Common myeloid progenitor, CD34-positive (primary cell): Measurements from ENCODE around the gene DENND1A.

Source experiments
- CTCF ChIA-PET: fragments of 350-600 bp; sonication (Branson Sonifier 250); formaldehyde crosslinking; loops from one replicate; lab custom pipeline; 2021; ENCODE audit warnings: antibody characterized with exemption; lab: Charles Lee
- POLR2A ChIA-PET: fragments of 350-600 bp; sonication (Branson Sonifier 250); formaldehyde crosslinking; loops from one replicate; lab custom pipeline; 2021; ENCODE audit warnings: antibody characterized with exemption; lab: Charles Lee
- DNase-seq, 3 donors: peaks; one replicate each; pipeline versions ENCODE4 v3.0.0 to v3.0.0-alpha.2; 2013
- H3K27ac ChIP-seq, 2 experiments: 1 replicate in 1 of 2; 2 replicates in 1 of 2; pipeline ENCODE4 v1.7.0; 2013; ENCODE audit warnings: inconsistent platforms in 2 of 2, low read length in 2 of 2, mild to moderate bottlenecking in 2 of 2, low read depth in 1 of 2, moderate library complexity in 1 of 2; ENCODE audit not compliant: severe bottlenecking in 2 of 2, insufficient read depth in 1 of 2, poor library complexity in 1 of 2
- H3K27me3 ChIP-seq, 5 experiments: replicated peaks in 2 of 5; 1 replicate in 3 of 5; 2 replicates in 2 of 5; pipeline versions ENCODE4 v1.6.1 to v1.7.0; 2013; ENCODE audit warnings: low read length in 4 of 5, mild to moderate bottlenecking in 2 of 5, moderate library complexity in 2 of 5, inconsistent platforms in 1 of 5; ENCODE audit not compliant: insufficient read depth in 5 of 5, control insufficient read depth in 4 of 5
- H3K36me3 ChIP-seq, 4 experiments: 1 replicate in 2 of 4; 2 replicates in 2 of 4; pipeline versions ENCODE4 v1.6.1 to v1.7.0; 2013; ENCODE audit warnings: low read length in 3 of 4, control low read depth in 1 of 4, mild to moderate bottlenecking in 1 of 4; ENCODE audit not compliant: control insufficient read depth in 4 of 4, insufficient read depth in 4 of 4
- H3K4me1 ChIP-seq, 4 experiments: 1 replicate in 3 of 4; 2 replicates in 1 of 4; pipeline versions ENCODE4 v1.6.1 to v1.7.1; 2013; ENCODE audit warnings: low read length in 3 of 4, mild to moderate bottlenecking in 3 of 4, control low read depth in 1 of 4, inconsistent platforms in 1 of 4, moderate library complexity in 1 of 4; ENCODE audit not compliant: control insufficient read depth in 4 of 4, insufficient read depth in 4 of 4; ENCODE audit errors: control extremely low read depth in 1 of 4
- H3K4me3 ChIP-seq, 7 experiments: 1 replicate in 4 of 7; 2 replicates in 3 of 7; pipeline versions ENCODE4 v1.5.1 to v1.7.0; 2013; ENCODE audit warnings: mild to moderate bottlenecking in 7 of 7, low read length in 6 of 7, moderate library complexity in 6 of 7, inconsistent platforms in 2 of 7, low read depth in 2 of 7, control low read depth in 1 of 7; ENCODE audit not compliant: insufficient read depth in 4 of 7, control insufficient read depth in 1 of 7; ENCODE audit errors: extremely low read depth in 1 of 7
- H3K9me3 ChIP-seq, 5 experiments: 1 replicate in 4 of 5; 2 replicates in 1 of 5; pipeline versions ENCODE4 v1.6.1 to v1.7.1; 2013; ENCODE audit warnings: low read length in 4 of 5, mild to moderate bottlenecking in 2 of 5, inconsistent platforms in 1 of 5, low read depth in 1 of 5, moderate library complexity in 1 of 5; ENCODE audit not compliant: control insufficient read depth in 4 of 5, insufficient read depth in 2 of 5; ENCODE audit errors: control extremely low read depth in 1 of 5
- WGBS: methylation state at CpG from one replicate; pipeline ENCODE4 v1.1.5; 2013; ENCODE audit not compliant: insufficient coverage; 5-methylcytosine and 5-hydroxymethylcytosine counted together

The DENND1A gene

DNA sequence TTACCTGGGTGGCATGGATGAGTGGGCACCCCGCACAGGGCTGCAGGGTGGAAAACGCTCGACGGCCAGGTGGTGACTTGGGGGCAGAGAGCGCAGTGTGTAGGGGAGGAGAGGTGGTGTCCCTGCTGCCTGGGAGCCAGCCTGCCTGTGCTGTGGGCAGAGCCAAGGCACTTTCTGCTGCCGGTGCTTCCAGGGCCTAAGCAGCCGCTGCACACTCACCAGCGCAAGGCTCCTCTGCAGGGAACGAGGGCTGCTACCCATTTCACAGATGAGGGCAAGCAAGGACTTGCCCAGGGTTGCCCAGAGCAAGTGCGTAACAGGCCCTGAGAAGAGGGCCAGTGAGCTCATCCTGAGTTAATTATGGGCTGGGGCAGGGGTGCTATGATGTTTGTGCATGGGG is 511.4 kb downstream of the DENND1A start:
- over 99% methylated on average over 10 of the region's 10 CpGs for WGBS
- Histone ChIP-seq H3K27ac (no peak overlapping the region), H3K36me3 (peaks cover 0 to 25% (median 4%) of the 10 kb centered on the region in 4 experiments), H3K4me1 (peaks cover 0 to 7% (median 5%) of the 10 kb centered on the region in 4 experiments), H3K9me3 (no peaks in the 10 kb centered on the region), H3K27me3 (peaks cover 0 to 19% (median 2%) of the 10 kb centered on the region in 5 experiments), H3K4me3 (no peak overlapping the region)
- ChIA-PET POLR2A (no interaction called here), CTCF (no interaction called here)
- DNase-seq = no peak

DNA sequence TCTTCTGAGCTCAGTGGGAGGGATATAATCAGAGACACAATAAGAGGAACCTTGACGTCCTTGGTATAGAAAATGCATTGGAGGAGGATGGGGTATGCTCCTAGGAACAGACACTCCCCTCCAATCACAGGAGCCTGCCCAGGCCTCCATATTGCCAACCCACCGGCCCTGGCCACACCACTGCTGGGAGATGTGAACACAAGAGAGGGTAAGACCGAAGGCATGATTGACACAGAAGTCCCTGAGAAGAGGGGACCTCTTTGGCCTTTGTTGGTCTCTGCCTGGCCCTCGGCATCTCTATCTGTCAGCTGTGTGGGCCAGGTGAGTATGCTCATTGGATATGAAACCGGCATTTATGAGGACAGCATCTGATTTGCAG is 511.9 kb downstream of the DENND1A start:
- ChIA-PET CTCF (no interaction called here), POLR2A (no interaction called here)
- peaks cover 0 to 25% (median 3%) of the 10 kb centered on the region in 4 experiments for H3K36me3 ChIP-seq
- peaks cover 0 to 7% (median 5%) of the 10 kb centered on the region in 4 experiments for H3K4me1 ChIP-seq
- DNase-seq = no peak
- H3K9me3 ChIP-seq = no peaks in the 10 kb centered on the region
- no peak overlapping the region for H3K4me3 ChIP-seq
- H3K27me3 ChIP-seq = peaks cover 0 to 19% (median 2%) of the 10 kb centered on the region in 5 experiments
- WGBS = 100% methylated on average over 4 of the region's 5 CpGs
- H3K27ac ChIP-seq = no peak overlapping the region

GRCh38 chr9:123417289-123418051 is 512.5 kb downstream of the DENND1A start:
- CTCF ChIA-PET = no interaction called here
- peaks cover 0 to 7% (median 5%) of the 10 kb centered on the region in 4 experiments for H3K4me1 ChIP-seq
- no peak overlapping the region for H3K27ac ChIP-seq
- 97% methylated on average over 5 of the region's 5 CpGs for WGBS
- peaks cover 0 to 16% (median 2%) of the 10 kb centered on the region in 5 experiments for H3K27me3 ChIP-seq
- no peaks in the 10 kb centered on the region for H3K9me3 ChIP-seq
- no peak overlapping the region for H3K4me3 ChIP-seq
- POLR2A ChIA-PET = no interaction called here
- H3K36me3 ChIP-seq = peaks cover 0 to 21% (median 3%) of the 10 kb centered on the region in 4 experiments
- no peak for DNase-seq

DNA sequence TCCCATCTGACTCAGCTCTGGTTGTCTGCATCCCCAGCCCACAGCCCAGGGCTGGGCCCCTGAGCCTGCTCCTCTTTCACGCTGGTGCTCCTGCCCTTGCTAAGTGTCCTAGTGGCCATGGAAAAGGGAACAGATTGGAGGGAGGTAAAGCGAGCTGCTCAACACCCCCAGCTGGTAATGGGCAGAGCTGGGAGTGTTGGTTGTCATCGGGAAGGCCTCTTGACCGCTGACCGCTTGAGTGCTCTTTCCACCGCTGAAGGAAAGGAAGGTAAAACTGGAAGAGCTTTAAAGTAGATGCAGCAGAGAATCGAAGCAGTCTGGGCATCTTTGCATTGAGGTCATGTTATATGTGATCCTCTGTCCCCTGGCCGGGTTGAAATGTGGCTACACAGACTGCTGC is 513.8 kb downstream of the DENND1A start:
- WGBS = 83% methylated on average over 8 of the region's 8 CpGs
- H3K4me3 ChIP-seq = no peak overlapping the region
- POLR2A ChIA-PET = no interaction called here
- DNase-seq = no peak
- H3K27ac ChIP-seq = no peak overlapping the region
- CTCF ChIA-PET = no interaction called here
- no peaks in the 10 kb centered on the region for H3K9me3 ChIP-seq
- peaks cover 0 to 11% (median 2%) of the 10 kb centered on the region in 5 experiments for H3K27me3 ChIP-seq
- H3K36me3 ChIP-seq = peaks cover 0 to 21% (median 6%) of the 10 kb centered on the region in 4 experiments
- peaks cover 0 to 7% (median 5%) of the 10 kb centered on the region in 4 experiments for H3K4me1 ChIP-seq

DNA sequence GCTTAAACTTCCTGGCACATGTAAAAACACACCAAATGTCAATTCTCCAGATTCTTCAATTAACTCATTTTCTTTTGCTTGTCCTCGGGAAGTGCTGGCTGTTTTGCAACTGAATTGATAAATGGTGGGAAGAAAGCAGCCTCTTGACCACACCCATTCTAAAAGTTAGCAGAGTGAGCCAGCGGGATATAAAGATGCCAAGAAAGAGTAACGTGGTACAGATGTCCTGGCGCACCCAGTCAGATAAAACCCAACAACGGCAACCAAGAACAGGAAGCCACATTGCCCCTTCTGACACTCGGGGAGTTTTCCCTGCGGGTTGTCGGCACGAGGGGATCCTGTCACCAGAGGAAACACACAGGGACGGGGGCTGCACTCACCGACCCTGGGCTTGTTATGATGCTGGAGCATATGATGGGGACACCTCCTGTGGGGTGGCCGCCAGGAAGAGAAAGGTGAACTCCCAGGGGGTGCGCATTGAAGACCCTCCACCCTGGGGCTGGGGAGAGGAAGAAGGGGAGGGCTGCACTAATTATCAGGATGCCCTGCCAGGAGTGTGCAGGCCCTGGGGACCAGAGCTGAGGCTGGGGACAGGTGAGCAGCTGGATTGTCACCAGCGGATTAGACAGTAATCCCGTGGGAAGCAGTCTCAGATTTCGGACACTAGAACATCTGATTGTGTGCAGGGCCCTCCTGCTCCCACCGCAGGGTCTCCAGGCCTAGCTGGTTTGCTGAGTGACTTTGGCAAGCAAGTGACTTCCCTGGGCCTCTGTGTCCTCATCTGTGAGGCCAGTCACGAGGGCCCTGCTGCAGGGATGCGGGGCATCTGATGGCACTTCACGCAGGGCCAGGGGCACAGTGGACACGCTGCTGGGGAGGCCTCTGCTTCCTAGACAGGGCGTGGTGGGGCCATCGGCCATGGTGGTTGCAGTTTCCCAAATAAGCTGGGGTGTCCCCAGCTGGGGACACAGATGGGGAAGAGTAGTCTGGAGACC is 514.7 kb downstream of the DENND1A start:
- 88% methylated on average over 18 of the region's 23 CpGs for WGBS
- ChIA-PET POLR2A (no interaction called here), CTCF (no interaction called here)
- Histone ChIP-seq H3K36me3 (peaks cover 0 to 22% (median 6%) of the 10 kb centered on the region in 4 experiments), H3K4me3 (no peak overlapping the region), H3K4me1 (peaks cover 0 to under 1% (median 0%) of the 10 kb centered on the region in 4 experiments), H3K27me3 (peaks cover 0 to 11% (median 0%) of the 10 kb centered on the region in 5 experiments), H3K27ac (no peak overlapping the region), H3K9me3 (no peaks in the 10 kb centered on the region)
- peak in 2 of 3 donors; percentile 20 to 50 for DNase-seq

DNA sequence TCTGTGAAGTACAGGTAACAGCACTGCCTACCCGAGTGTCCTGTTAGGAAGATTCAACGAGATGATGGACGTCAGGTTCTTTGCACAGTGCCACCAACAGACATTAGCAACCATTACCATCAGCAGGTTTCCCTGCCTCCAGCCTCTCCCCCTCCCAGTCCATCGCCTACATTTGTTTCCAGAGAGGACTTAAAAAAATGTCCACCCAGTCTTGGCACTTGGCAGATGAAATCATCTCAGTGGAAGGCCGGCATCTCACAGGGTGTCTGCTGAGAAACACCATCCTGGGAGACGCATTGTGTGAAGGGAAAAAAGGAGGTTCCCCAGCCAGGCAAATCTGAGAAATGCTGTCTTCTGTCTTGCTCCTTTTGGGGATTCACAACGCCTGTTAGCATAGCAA is 515.7 kb downstream of the DENND1A start:
- H3K4me3 ChIP-seq = no peak overlapping the region
- H3K27me3 ChIP-seq = peaks cover 0 to 8% (median 0%) of the 10 kb centered on the region in 5 experiments
- no peak for DNase-seq
- H3K27ac ChIP-seq = no peak overlapping the region
- ChIA-PET POLR2A (no interaction called here), CTCF (no interaction called here)
- 96% methylated on average over 6 of the region's 7 CpGs for WGBS
- peaks cover 0 to 13% (median 6%) of the 10 kb centered on the region in 4 experiments for H3K36me3 ChIP-seq
- H3K4me1 ChIP-seq = no peaks in the 10 kb centered on the region
- H3K9me3 ChIP-seq = no peaks in the 10 kb centered on the region
